ENCODE measurements around the gene STAT3.

Gene STAT3

GRCh38 chr17:42329025-42329976 lies 58.9 kb downstream of the STAT3 start:
- TF ChIP-seq CTCF (conservative IDR thresholded peaks at IDR 0.05; ENCODE audit: low read depth, low read length), result no peak
- no peaks in the 10 kb centered on the region for H3K27me3 ChIP-seq (ENCODE audit: insufficient read depth, low read depth)
- H3K9ac ChIP-seq, result no peak overlapping the region
- H3K79me2 ChIP-seq (ENCODE audit: insufficient read depth, low read depth), result no peaks in the 10 kb centered on the region
- H3K27ac ChIP-seq, result no peak overlapping the region
- no peaks in the 10 kb centered on the region for H4K20me1 ChIP-seq (ENCODE audit: insufficient read depth)
- H3K36me3 ChIP-seq (ENCODE audit: insufficient read depth), result no peaks in the 10 kb centered on the region; the same call in 1 of the 2 replicates
- H3K4me3 ChIP-seq (IDR thresholded peaks at IDR 0.05; ENCODE audit: insufficient read depth, low read depth, low read length), result no peak overlapping the region
- no peak overlapping the region for H2AFZ ChIP-seq (ENCODE audit: low read depth)
- H3K4me1 ChIP-seq (ENCODE audit: low read depth, poor library complexity, severe bottlenecking), result peaks cover 34% of the 10 kb centered on the region
- no peak overlapping the region for H3K4me2 ChIP-seq

GRCh38 chr17:42325026-42325425 lies 63.2 kb downstream of the STAT3 start:
- no peak overlapping the region for H3K27ac ChIP-seq
- no peak for TF ChIP-seq CTCF (conservative IDR thresholded peaks at IDR 0.05; ENCODE audit: low read depth, low read length)
- H3K4me1 ChIP-seq (ENCODE audit: low read depth, poor library complexity, severe bottlenecking), result peaks cover 12% of the 10 kb centered on the region
- no peak overlapping the region for H2AFZ ChIP-seq (ENCODE audit: low read depth)
- no peaks in the 10 kb centered on the region for H4K20me1 ChIP-seq (ENCODE audit: insufficient read depth)
- H3K27me3 ChIP-seq (ENCODE audit: insufficient read depth, low read depth), result no peaks in the 10 kb centered on the region
- no peaks in the 10 kb centered on the region; the same call in 1 of the 2 replicates for H3K36me3 ChIP-seq (ENCODE audit: insufficient read depth)
- no peaks in the 10 kb centered on the region for H3K79me2 ChIP-seq (ENCODE audit: insufficient read depth, low read depth)
- H3K4me2 ChIP-seq, result no peak overlapping the region
- no peak overlapping the region for H3K4me3 ChIP-seq (IDR thresholded peaks at IDR 0.05; ENCODE audit: insufficient read depth, low read depth, low read length)
- no peak overlapping the region for H3K9ac ChIP-seq

GRCh38 chr17:42323268-42323773 lies 64.9 kb downstream of the STAT3 start:
- H4K20me1 ChIP-seq (ENCODE audit: insufficient read depth), result no peaks in the 10 kb centered on the region
- H3K79me2 ChIP-seq (ENCODE audit: insufficient read depth, low read depth), result no peaks in the 10 kb centered on the region
- H3K4me2 ChIP-seq, result peak overlapping the region; percentile 33; the same call in 1 of the 2 replicates
- no peak overlapping the region for H2AFZ ChIP-seq (ENCODE audit: low read depth)
- H3K27me3 ChIP-seq (ENCODE audit: insufficient read depth, low read depth), result no peaks in the 10 kb centered on the region
- H3K4me3 ChIP-seq (IDR thresholded peaks at IDR 0.05; ENCODE audit: insufficient read depth, low read depth, low read length), result no peak overlapping the region
- TF ChIP-seq CTCF (conservative IDR thresholded peaks at IDR 0.05; ENCODE audit: low read depth, low read length), result no peak
- H3K9ac ChIP-seq, result no peak overlapping the region
- no peak overlapping the region for H3K27ac ChIP-seq
- H3K36me3 ChIP-seq (ENCODE audit: insufficient read depth), result no peaks in the 10 kb centered on the region
- H3K4me1 ChIP-seq (ENCODE audit: low read depth, poor library complexity, severe bottlenecking), result peaks cover 9% of the 10 kb centered on the region

- peak overlapping the region; percentile 33; the same call in 1 of the 2 replicates for H3K4me2 ChIP-seq
- no peaks in the 10 kb centered on the region for H3K36me3 ChIP-seq (ENCODE audit: insufficient read depth)
- H2AFZ ChIP-seq (ENCODE audit: low read depth), result no peak overlapping the region
- peak; percentile 99 for TF ChIP-seq CTCF (conservative IDR thresholded peaks at IDR 0.05; ENCODE audit: low read depth, low read length)
- H3K9ac ChIP-seq, result no peak overlapping the region
- H3K27ac ChIP-seq, result no peak overlapping the region
- peaks cover 9% of the 10 kb centered on the region for H3K4me1 ChIP-seq (ENCODE audit: low read depth, poor library complexity, severe bottlenecking)
- no peaks in the 10 kb centered on the region for H4K20me1 ChIP-seq (ENCODE audit: insufficient read depth)
- H3K27me3 ChIP-seq (ENCODE audit: insufficient read depth, low read depth), result no peaks in the 10 kb centered on the region
- H3K79me2 ChIP-seq (ENCODE audit: insufficient read depth, low read depth), result no peaks in the 10 kb centered on the region
- no peak overlapping the region for H3K4me3 ChIP-seq (IDR thresholded peaks at IDR 0.05; ENCODE audit: insufficient read depth, low read depth, low read length)
Observed at GRCh38 chr17:42322382-42323267, 65.6 kb downstream of the STAT3 start.
